ENCODE data around the gene IPCEF1. TPM values are rescaled to one million over a fixed set of nuclear protein-coding genes. Genes with fewer than 3 reads are reported as not detected.

The IPCEF1 gene
- total RNA-seq, 1 experiment from 2014 or later: 1.9 TPM

DNA sequence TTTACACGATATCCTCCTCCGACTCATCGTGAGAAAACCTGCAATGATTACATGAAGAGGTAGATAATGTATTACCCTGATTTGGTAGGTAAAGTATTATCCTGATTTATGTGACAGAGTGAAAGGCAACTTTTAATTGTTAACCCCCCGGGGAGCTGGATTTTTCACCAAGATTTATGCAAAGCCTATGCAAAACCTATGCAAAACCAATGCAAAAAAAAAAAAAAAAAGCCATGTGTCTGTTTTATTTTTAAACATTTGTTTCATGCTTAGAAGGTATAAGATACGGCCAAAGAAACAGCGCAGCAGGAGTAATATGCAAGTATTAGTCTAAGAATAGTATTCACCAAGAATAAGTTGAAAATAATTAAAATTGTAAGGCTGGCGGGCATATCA is 109.9 kb downstream of the IPCEF1 start:
- Mint-ChIP-seq H3K27ac (ENCODE audit: unreplicated experiment) (no peak overlapping the region), H3K27me3 (ENCODE audit: insufficient read depth, unreplicated experiment) (peaks cover 5% of the 10 kb centered on the region), H3K4me3 (ENCODE audit: unreplicated experiment) (no peak overlapping the region), H3K36me3 (ENCODE audit: insufficient read depth, unreplicated experiment) (no peaks in the 10 kb centered on the region), H3K4me1 (ENCODE audit: low read depth, unreplicated experiment) (peaks cover 8% of the 10 kb centered on the region), H3K9me3 (ENCODE audit: unreplicated experiment) (no peaks in the 10 kb centered on the region)
- H3K9me3 ChIP-seq: no peaks in the 10 kb centered on the region
- ChIA-PET CTCF (interaction anchor here (0.6 kb wide), 1 partner anchor 94 kb away, joined by 3 read pairs; no protein-coding TSS in a partner anchor), POLR2A (no interaction called here)
- no peaks in the 10 kb centered on the region for H3K4me1 ChIP-seq
- BruUV-seq (replicated peaks): no TSS peak
- H3K4me3 ChIP-seq (ENCODE audit: low read depth, low read length): no peak overlapping the region
- TF ChIP-seq, protein P1, sequence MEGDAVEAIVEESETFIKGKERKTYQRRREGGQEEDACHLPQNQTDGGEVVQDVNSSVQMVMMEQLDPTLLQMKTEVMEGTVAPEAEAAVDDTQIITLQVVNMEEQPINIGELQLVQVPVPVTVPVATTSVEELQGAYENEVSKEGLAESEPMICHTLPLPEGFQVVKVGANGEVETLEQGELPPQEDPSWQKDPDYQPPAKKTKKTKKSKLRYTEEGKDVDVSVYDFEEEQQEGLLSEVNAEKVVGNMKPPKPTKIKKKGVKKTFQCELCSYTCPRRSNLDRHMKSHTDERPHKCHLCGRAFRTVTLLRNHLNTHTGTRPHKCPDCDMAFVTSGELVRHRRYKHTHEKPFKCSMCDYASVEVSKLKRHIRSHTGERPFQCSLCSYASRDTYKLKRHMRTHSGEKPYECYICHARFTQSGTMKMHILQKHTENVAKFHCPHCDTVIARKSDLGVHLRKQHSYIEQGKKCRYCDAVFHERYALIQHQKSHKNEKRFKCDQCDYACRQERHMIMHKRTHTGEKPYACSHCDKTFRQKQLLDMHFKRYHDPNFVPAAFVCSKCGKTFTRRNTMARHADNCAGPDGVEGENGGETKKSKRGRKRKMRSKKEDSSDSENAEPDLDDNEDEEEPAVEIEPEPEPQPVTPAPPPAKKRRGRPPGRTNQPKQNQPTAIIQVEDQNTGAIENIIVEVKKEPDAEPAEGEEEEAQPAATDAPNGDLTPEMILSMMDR (IDR thresholded peaks at IDR 0.05; ENCODE audit: insufficient read depth in 1 of 2, low read depth in 1 of 2, low read length in 1 of 2, severe bottlenecking in 1 of 2, unreplicated experiment in 1 of 2): no peak
- intact Hi-C loops (cut with micrococcal nuclease; ENCODE audit: unreplicated experiment): no loop called here
- H3K36me3 ChIP-seq (ENCODE audit: control insufficient read depth, insufficient read depth, low read length): no peaks in the 10 kb centered on the region
- no peak for DNase-seq
- no peaks in the 10 kb centered on the region; the same call in 1 of the 2 replicates for H3K27me3 ChIP-seq (replicated peaks; ENCODE audit: control insufficient read depth, insufficient read depth, low read length)

DNA sequence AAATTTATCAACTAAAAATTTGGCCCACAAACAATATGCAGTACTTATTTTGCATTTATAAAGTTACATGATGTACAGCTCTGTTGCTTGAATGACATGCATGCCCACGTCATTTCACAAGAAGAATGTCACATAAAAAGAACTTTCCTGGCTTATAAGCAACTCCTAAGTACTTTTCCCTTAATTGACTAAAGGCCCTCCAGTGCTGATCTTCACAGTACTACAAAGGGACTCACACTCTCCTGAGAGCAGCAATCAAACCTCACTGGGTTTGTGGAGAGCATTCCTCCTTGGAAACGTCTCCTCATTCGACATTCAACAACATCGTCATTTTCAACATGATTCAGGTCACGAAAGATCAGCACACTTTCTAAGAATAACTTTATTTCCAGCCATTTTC is 111.1 kb downstream of the IPCEF1 start:
- Mint-ChIP-seq H3K4me3 (ENCODE audit: unreplicated experiment) (no peak overlapping the region), H3K27ac (ENCODE audit: unreplicated experiment) (no peak overlapping the region), H3K4me1 (ENCODE audit: low read depth, unreplicated experiment) (peaks cover 8% of the 10 kb centered on the region), H3K36me3 (ENCODE audit: insufficient read depth, unreplicated experiment) (no peaks in the 10 kb centered on the region), H3K9me3 (ENCODE audit: unreplicated experiment) (no peaks in the 10 kb centered on the region), H3K27me3 (ENCODE audit: insufficient read depth, unreplicated experiment) (peaks cover 5% of the 10 kb centered on the region)
- intact Hi-C loops (cut with micrococcal nuclease; ENCODE audit: unreplicated experiment): no loop called here
- Histone ChIP-seq H3K9me3 (no peaks in the 10 kb centered on the region), H3K27me3 (replicated peaks; ENCODE audit: control insufficient read depth, insufficient read depth, low read length) (no peaks in the 10 kb centered on the region; the same call in 1 of the 2 replicates), H3K4me3 (ENCODE audit: low read depth, low read length) (no peak overlapping the region), H3K36me3 (ENCODE audit: control insufficient read depth, insufficient read depth, low read length) (no peaks in the 10 kb centered on the region), H3K4me1 (no peaks in the 10 kb centered on the region)
- TF ChIP-seq, protein P1 (IDR thresholded peaks at IDR 0.05; ENCODE audit: insufficient read depth in 1 of 2, low read depth in 1 of 2, low read length in 1 of 2, severe bottlenecking in 1 of 2, unreplicated experiment in 1 of 2): no peak
- CTCF ChIA-PET: no interaction called here
- no TSS peak for BruUV-seq (replicated peaks)
- no peak for DNase-seq
- POLR2A ChIA-PET: no interaction called here

DNA sequence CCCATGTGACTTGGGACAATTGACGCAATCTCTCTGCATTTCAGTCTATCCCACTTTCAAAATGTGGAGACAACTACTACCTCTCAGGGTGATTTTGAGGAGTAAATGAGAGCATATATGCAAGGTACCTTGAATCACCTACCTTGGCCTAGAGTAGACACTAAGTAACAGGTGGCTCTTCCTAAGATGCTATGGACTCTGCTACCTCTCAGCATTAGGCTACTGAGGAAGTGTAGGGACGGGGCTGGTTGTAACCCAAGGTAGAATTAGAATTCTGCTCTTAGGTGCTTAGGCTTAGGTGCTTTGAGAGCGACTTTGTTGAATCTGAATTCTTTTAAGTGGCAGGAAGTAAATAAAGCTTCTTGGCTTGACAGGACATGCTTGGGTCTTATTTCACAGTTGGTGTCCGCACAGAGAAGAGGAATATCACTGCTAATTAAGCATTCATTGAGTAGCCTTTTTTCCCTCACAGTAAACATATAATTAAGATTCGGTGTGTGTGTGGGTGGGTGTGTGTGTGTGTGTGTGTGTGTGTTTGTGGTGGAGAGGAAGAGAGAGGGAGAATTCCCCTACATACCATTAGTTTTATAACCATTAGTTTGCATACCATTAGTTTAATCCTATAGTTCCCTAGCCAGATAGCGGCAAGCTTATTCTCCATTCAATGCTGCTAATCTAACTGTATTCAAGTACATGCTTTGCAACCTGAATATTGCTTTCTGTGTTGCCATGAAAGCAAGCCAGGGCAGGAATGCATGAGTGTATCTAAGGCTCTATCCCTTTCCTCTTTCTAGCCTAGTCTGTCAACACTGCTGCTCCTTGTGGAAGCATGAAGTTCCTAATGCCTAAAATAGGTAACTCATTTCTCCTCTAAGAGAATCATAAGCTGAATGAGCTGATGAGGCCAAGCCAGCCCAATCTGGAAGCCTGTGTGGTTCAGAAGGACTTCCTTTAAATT is 112.5 kb downstream of the IPCEF1 start:
- Mint-ChIP-seq H3K4me3 (ENCODE audit: unreplicated experiment) (no peak overlapping the region), H3K4me1 (ENCODE audit: low read depth, unreplicated experiment) (peaks cover 8% of the 10 kb centered on the region), H3K27ac (ENCODE audit: unreplicated experiment) (no peak overlapping the region), H3K9me3 (ENCODE audit: unreplicated experiment) (no peaks in the 10 kb centered on the region), H3K36me3 (ENCODE audit: insufficient read depth, unreplicated experiment) (no peaks in the 10 kb centered on the region), H3K27me3 (ENCODE audit: insufficient read depth, unreplicated experiment) (peaks cover 5% of the 10 kb centered on the region)
- TF ChIP-seq, protein P1 (IDR thresholded peaks at IDR 0.05; ENCODE audit: insufficient read depth in 1 of 2, low read depth in 1 of 2, low read length in 1 of 2, severe bottlenecking in 1 of 2, unreplicated experiment in 1 of 2): no peak
- no peaks in the 10 kb centered on the region for H3K4me1 ChIP-seq
- DNase-seq: no peak
- H3K9me3 ChIP-seq: no peaks in the 10 kb centered on the region
- ChIA-PET CTCF (interaction anchor here (0.6 kb wide), 1 partner anchor 91 kb away, joined by 5 read pairs; no protein-coding TSS in a partner anchor), POLR2A (no interaction called here)
- no TSS peak for BruUV-seq (replicated peaks)
- intact Hi-C loops (cut with micrococcal nuclease; ENCODE audit: unreplicated experiment): no loop called here
- no peaks in the 10 kb centered on the region for H3K36me3 ChIP-seq (ENCODE audit: control insufficient read depth, insufficient read depth, low read length)
- H3K27me3 ChIP-seq (replicated peaks; ENCODE audit: control insufficient read depth, insufficient read depth, low read length): no peaks in the 10 kb centered on the region
- no peak overlapping the region for H3K4me3 ChIP-seq (ENCODE audit: low read depth, low read length)
